Stimulated activated CD4-positive, alpha-beta T cell treated with anti-CD3 and anti-CD28 coated beads, Interleukin-1b, Interleukin-23, amount 100 ng/mL, for 1 hour (primary cell): ENCODE measurements around the gene SDHB.

ENCODE experiments used
- DNase-seq, 2 donors: peaks; one replicate each; pipeline ENCODE4 v3.0.0-alpha.2; 2020; ENCODE audit warnings: low read depth in 2 of 2

Gene SDHB

DNA sequence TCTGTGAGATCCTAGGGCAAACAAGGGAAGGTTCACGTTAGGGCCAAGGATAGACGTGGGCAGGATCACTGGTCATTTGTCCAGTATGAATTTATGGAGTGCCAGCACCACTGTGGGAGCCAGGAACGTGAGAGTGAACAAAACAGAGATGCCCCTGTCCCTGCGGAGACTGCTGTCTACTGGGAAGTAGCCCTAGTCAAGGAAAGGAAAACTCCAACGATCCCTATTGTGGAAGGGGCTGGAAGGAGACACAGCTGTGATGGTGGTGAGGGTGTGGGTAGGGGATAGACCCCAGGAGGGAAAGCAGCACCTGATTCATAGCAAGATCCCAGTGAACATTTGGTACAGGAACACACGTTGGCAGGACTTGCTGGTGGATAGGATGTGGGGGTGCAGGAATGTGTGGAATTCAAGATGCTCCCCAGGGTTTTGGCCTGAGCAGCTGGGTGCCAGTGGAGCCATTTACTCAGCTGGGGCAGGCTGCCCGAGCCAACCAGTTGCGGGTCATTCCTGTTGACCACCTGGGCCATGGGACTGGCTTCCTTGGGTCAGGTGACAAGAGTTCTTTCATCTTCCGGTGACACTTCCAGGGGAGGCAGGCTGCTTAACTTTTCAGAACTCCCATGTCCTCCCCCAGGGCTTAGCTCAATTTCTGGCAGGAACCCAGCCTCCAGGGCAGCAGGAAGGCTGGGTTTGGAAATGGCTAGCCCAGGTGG lies 40.9 kb downstream of the SDHB start:
- DNase-seq, result no peak

DNA sequence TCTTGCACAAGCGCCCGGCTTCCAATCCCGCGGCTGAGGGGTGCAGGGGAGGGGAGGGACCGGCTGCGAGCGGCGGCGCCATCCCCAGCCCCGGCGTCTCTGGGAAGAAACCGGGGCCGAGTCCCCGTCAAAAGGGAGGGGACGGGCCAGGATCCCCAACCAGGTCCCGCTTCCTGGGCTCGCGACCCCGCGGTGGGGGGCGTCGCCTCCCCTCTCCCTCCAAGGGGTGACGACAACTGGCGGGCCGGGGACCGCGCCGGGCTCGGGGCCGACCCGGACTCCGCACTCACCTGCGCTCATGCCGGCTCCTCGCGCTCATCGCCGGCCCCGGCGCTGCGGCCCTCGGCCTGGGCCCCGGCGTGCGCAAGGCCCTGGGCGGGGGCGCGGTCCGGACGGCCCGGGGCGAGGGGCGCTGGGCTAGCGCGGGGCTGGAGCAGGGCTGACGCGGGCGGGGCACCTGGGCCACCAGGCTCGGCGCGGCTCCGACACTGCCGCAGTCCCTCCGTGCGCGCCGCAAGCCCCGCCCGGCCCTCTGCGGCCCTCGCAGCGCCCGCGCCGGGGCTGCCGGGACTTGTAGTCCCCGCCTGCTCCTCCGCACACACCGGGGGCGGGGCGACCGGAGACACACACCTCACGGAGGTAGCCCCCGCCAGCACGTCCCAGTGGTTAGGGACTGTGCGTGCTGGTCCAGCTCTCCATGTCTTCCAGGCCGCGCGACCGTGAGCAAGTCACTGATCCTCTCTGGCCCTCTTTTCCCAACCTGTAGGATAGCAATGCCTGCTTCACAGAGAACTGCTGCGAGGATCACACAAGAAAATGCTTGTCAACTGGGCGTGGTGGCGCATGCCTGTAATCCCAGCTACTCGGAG lies 42.2 kb downstream of the SDHB start, which contains the start of gene ATP13A2:
Gene ATP13A2 (minus strand): TSS at position 490 of the 869 bp plus-strand sequence. CDS start 190 bp downstream, at position 300.
- peak; percentile 50 to 67 for DNase-seq

DNA sequence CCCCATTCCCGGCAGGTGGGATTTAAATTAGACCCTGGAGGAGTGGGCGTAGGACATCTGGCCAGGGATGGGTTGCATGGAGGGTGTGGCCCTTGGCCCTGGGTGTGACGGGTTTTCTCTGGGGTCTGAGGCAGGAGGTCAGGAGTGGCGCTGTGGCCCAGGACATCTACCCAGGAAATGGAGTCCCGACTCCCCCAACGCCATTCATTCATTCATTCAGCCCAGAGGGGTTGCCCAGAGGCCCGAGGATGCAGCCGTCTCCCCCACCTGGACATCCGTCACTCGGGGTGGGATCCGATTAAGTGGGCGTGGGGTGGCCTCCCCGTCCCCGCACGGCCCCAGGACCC lies 42.8 kb downstream of the SDHB start:
- DNase-seq, result no peak

DNA sequence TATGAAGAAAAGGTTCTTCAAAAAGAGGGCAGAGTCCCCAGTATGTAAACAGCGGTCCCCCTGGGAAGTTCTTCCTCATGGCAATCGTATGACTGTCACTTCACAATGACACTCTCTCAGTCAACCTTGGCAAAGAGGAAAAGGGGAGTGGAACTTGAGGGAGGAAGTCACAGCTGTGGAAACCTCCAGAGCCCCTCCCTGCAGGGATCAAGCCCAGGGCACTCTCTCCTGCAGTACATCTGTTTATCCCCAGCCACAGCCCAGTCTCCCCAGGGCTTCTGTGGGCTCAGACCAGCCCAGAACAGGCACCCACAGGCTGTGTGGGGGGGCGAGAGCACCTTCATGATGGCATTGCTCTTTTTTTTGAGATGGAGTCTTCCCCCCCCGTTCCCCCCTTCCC lies 44.1 kb downstream of the SDHB start:
- no peak for DNase-seq

DNA sequence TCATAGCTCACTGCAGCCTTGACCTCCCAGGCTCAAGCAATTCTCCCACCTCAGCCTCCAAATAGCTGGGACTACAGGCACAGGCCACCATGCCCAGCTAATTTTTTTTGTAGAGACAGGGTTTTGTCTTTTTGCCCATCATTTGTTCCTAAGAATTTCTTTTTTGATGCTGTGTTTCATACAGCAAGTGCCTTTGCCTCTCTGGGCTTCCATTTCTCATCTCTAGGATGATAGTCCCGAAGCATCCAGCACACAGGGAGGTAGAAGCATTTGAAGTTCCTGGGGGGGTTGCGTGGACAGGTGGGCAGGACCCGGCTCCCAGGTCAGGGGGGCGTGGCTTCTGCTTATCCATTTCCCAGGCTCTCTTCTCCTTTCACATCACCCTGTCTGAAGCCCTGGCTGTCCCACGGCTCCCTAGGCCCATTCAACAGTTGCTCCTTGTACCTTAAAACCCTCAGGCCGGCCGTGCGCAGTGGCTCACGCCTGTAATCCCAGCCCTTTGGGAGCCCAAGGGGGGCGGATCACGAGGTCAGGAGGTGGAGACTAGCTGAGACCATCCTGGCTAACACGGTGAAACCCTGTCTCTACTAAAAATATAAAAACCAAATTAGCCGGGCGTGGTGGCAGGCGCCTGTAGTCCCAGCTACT lies 45.5 kb downstream of the SDHB start:
- no peak for DNase-seq

DNA sequence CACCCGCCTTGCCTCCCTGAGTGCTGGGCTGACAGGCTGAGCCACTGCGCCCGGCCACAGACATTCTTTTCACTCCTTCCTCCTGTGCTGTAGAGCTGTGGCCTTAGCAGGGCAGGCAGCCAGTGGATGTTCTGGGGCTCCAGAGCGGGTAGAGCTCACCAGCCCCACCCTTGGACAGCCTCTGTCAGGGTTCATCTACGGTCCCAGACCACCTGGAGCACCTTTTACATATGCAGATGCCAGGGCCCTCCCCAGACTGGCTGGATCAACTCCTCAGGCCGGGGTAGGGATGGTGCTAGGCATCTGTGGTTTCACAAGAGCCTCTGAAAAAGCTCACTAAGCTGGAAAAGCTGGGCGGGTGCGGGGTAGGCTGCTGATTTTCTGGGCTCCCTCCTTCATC lies 46.7 kb downstream of the SDHB start:
- no peak for DNase-seq

DNA sequence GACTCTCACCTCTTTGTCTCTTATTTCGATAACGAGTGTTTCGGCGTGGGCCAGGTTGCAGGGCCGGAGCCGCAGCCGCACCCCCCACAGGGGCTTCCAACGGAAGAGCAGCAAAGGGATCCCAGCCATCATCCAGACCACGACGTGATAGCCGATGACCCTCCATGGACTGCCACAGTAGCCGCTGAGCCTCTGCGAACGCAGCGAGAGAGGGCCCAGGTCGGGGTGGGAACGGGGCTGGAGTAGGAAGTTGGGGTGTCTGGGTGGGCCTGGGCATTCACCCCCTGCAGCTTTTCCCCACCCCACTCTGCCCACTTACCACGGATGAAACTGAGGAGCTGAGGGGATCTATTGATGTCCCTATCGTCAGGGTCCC lies 48.5 kb downstream of the SDHB start:
- DNase-seq, result no peak

DNA sequence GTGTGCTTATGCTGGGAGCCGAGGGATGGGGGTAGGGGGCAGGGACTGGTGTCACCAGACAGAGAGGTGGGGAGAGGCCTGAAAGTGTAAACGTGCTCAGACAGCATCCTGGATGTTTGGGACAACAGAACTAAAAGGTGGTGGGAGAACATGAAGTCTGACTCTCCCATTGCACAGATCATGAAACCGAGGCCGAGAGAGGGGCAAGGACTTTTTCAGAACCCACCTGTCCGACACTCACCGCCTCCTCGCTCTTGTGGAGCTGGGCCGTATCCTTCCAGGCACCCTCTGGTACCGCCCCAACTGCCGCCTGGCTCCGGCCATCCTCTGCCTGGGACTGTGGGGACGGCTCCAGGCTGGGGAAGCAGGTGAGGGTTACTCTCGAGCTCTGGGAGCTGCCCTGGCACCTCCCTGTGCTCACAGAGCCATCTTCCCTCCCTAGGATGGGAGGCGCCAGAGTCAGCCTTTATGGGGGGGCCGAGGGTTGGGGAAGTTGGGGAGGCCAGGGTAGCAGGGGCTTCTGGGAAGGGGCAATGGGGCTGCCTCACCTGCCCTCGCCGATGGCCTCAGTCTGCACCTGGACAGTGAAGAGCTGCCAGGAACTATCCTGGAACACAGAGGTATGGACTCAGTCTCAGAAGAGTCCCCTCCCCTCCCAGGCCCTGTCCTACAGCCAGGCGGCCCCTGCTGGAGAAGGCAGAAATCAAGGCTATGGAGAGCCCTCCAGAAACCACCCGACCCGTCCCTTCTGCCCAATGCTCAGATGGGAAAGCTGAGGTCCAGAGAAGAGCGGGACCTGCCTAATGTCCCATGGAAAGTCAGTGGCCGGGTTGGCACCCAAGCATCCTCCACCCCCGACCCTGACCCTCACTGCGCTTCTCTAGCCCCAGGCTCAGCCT lies 49.1 kb downstream of the SDHB start:
- DNase-seq, result no peak

DNA sequence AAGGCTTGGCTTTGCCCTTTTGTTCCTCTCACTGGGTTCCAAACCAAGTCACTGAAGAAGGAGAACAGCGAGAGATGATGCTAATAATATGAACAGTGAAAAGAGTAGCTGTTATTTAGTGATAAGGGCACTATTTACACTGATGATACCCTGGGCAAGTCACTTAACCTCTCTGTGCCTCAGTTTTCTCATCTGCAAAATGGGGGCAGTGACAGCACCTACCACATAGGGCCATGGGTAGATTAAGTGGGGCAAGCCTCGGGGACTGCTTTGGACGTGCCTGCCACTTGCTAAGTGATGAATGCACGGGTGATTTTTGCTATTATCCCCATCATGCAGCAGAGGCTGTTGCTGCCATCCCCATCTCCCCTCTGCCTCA lies 51.3 kb downstream of the SDHB start:
- DNase-seq, result no peak

DNA sequence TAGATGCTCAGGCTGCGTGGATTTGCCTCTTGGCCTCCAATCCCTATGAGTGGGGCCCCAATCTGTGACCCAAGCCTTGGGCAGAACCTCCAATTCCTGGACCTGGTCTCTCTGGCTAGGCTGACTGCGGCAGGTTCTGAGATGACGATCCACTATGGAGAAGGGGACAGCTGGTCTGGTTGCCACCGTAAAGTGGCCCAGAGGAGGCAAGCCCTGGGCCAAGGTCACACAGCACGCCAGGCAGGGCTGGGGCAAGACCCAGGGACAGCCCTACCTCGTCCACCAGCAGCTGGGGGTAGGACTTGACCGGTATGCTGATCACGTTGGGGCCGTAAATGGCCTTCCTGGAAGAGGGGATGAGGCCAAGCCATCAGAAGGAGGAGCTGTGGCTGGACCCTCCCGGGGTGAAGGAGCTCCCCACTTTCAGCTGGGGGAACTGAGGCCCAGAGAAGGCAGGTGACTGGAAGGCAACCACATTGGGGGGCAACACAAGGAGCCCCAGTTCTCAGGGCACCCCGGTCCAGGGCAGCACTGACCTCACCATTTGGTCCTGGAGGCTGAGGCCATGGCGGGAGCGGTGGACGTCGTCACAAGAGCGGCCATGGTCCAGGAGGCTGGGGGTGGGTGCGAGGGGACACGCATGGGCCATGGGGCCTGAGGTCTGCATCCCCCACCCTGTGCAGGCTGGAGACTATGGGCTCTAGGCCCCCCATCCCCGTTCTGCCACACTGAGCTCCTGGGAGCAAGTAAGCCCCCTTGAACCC lies 51.9 kb downstream of the SDHB start:
- no peak for DNase-seq

DNA sequence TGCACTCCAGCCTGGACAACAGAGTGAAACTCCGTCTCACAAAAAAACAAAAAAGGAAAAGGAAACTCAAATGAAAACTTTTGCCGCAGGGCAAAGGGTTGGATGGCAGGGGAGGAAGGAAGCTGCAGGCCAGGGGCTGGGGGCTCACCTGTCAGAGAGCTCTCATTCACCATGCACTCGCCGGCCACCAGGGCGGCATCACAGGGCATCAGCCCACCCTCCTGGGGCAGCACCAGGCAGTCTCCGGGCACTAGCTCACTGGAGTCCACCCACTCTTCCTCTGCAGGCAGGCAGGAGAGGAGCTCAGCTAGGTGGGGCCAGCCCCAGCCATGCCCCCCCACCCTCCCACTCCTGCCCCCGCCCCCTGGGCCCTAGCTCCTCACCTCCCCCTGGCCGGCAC lies 54.0 kb downstream of the SDHB start:
- DNase-seq, result no peak

DNA sequence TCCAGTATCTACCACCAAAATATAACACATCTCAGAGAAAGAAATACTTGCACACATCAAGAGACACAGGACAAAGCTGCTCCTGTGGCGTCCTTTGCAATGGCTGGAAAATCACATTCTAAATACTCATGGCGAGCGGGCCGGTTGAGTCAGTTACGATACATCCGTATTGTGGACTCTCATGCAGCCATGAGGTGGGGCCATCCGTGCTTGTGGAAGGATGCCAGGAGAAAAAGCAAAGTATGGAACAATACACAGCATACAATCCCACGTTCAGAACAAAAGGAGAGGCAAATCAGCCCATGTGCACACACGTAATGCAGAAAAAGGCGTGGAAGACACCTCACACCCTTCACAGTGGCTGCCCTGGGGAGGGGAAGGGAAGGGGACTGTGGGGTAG lies 55.2 kb downstream of the SDHB start:
- no peak for DNase-seq

DNA sequence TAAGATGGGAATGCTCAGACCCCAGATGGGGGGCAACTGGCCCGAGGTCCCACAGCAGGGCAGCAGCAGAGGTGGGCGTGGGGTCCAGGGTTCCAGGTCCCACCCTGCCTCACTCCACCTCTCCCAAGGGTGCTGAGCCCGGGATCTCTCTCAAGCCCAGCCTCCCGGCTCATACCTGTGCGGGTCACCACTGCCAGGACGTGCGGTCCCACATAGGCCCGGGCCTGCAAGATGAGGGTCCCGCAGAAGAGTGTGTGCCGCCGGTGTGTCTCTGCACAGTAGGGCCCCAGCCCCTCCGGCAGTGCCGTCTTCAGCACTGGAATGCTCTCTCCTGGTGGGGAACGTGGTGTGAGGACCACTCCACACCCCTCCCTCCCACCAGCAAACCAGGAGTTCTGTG lies 57.0 kb downstream of the SDHB start:
- DNase-seq, result no peak

DNA sequence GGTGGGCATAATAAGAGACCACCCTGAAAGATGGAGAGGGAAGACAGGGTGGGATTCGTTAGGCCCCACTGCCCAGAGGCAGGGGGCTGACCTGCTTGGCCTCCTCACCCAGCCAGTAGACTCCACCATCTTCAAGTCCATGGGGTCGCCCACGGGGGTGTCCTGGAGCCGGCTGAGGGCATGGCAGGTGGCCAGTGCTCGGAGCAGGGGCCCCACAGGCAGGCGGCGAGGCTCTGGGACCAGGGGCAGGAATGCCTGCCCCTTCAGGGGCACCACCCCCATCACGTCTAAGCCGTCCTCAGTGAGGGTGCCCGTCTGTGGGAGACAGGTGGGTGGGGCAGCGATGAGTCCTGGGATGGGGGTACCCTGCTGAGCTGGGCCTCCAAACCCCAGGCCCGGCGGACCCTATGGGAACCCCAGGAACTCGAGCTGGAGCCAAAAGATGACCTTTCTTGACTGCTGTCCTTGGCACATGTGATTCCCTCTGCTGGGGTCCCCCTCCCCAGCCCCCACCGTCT lies 60.3 kb downstream of the SDHB start:
- DNase-seq, result no peak

DNA sequence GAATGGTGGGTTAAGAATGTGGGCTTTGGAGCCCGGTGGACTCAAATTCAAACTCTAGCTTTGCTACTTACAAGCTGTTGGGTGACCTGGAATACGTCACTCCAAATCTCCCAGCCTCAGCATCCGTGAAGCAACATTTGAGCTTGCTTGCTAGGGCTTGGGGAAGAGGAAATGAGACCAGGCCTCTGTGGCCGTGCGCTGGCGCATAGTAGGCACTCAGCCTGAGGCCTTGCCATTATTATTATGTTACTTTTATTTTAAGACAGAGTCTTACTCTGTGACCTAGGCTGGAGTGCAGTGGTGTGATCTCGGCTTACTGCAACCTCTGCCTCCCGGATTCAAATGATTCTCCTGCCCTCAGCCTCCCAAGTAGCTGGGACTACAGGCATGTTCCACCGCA lies 61.2 kb downstream of the SDHB start:
- no peak for DNase-seq

DNA sequence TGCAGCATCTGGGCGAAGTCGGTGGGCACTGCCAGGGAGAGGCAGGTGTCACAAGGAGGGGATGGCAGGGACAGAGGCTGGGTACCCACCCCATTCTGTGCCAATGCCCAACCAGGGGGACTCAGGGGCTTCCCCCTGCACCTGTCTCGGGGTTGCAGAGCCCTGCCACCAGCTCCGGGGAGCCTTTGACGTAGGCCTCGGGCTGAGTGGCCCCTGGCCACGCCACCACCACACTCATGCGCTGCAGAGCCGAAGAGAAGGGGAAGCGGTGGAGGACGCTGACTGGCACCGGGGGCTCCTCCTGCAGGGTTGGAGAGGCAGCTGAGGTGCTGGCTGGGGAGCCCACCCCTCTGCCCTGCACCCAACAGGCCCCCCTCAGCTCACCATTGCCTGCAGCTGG lies 61.7 kb downstream of the SDHB start:
- DNase-seq, result no peak

DNA sequence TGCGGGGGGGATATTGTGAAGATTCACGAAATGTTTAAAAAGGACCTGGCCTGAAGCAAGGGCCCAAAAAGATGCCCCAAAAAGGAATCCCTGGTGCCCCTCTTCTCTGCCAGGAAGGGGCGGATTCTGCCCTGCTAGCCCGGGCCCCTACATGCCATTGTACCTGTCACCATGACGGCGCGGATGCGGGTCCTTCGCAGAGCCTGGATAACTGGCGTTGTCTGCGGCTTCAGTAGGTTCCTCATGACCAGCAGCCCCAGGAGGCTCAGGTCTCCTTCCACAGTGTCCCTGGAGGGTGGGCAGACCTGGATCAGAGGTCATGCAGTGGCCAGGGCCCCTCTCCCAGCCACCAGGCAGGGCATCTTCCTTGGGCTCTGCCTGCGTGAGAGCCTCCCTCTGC lies 62.3 kb downstream of the SDHB start:
- DNase-seq, result no peak

DNA sequence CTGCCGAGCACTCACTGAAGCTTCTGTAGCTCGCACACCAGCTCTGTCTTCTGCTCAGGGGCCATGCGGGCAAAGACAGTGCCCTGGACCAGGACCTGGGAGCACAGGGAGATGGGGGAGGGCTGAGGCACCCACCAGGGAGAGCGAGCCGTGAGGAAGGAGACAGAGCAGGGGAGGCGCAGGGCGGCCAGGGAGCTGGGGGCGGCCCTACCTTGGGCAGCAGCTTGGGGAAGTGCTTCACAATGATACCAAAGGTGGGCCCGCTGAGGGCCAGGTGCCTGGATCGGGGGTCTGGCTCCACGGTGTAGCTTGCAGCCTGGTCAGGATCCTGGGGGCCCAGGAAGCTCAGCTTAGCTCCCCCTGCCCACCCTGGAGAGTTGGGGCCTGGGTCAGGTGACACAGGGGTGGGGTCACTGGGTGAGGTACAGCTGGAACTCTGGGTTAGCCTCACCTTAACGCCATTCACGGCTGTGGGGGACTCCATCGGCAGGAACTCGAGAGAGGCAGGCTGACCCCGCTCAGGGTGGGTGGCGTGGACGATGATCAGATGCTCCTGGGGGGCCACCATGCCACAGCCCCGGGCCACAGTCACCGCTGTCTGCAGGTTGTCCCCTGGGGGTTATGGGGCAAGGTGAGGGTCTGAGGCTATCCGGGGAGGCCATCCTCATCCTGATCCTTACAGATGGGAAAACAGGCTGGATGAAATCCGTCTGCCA lies 64.0 kb downstream of the SDHB start:
- DNase-seq, result no peak

DNA sequence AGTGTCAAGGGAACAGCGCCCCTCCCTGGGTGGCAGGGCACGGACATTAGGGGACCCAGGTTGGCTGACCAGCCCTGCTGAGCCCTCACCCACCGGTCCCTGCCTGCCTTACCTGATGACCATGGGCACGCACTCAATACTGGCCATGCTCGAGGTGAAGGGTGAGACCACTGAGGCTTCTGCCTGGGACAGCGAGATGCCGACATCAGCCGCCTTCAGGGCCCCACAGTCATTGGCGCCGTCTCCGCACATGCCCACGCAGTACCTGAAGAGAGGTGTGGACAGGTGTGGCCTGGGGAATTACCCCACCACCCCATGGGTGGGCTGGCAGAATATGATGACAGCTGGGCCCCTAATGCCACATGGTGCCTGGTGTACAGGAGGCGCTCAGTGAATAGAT lies 65.6 kb downstream of the SDHB start:
- DNase-seq, result no peak

DNA sequence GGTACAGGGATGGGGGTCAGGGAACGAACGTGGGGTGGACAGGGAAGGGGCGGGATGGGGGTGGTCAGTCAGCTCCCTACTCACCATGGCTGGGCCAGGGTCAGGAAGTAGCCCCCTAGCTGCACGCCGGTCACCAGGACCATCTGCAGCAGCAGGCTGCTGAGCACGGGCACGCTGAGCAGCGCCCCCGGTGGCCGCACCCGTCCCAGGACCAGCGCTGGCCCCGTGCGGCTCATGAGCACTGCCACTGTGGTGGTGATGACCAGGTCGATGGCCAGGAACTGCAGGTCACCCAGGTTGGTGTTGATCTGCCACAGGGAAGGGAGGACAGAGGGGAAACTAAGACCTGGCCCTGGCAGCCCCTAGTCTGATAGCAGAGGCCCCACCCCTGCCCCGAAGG lies 66.9 kb downstream of the SDHB start:
- DNase-seq, result no peak
